AG10803 (cell line): ENCODE measurements around the gene FARP2.
"Not testable (repeated sequence)": the region's sequence is repeated elsewhere in the genome, so short reads cannot be mapped to it uniquely, and the experiment has no call there.

Experiments used
- DNase-seq: peaks from one replicate; pipeline ENCODE4 v3.0.0; 2010; ENCODE audit warnings: low read depth
- H3K4me3 ChIP-seq: 2 replicates; pipeline ENCODE4 v1.5.1; 2011; ENCODE audit warnings: mild to moderate bottlenecking, low read length, control low read depth
- CTCF ChIP-seq: conservative IDR thresholded peaks from 2 replicates; pipeline ENCODE4 v1.5.1; 2011; ENCODE audit warnings: mild to moderate bottlenecking, low read length, control low read depth, inconsistent platforms

The FARP2 gene

GRCh38 chr2:241379481-241380480 lies 23.7 kb downstream of the FARP2 start:
- H3K4me3 ChIP-seq, result peak overlapping the region; percentile 40
- TF ChIP-seq CTCF, result no peak
- peak; percentile 86 for DNase-seq

GRCh38 chr2:241381872-241382271 lies 25.8 kb downstream of the FARP2 start:
- DNase-seq, result no peak
- no peak overlapping the region for H3K4me3 ChIP-seq
- TF ChIP-seq CTCF, result no peak

- DNase-seq, H3K4me3 ChIP-seq: not testable (repeated sequence)
Observed at GRCh38 chr2:241385450-241385849, 29.4 kb downstream of the FARP2 start.

- no peak overlapping the region for H3K4me3 ChIP-seq
- no peak for DNase-seq
Observed at GRCh38 chr2:241386519-241386918, 30.4 kb downstream of the FARP2 start.

GRCh38 chr2:241389697-241390096 lies 33.6 kb downstream of the FARP2 start:
- DNase-seq, result no peak
- no peak overlapping the region for H3K4me3 ChIP-seq
- TF ChIP-seq CTCF, result no peak

More at GRCh38 chr2:241386519-241386918, 30.4 kb downstream of the FARP2 start:
- no peak for TF ChIP-seq CTCF

GRCh38 chr2:241390301-241391206 lies 34.5 kb downstream of the FARP2 start:
- no peak overlapping the region for H3K4me3 ChIP-seq
- no peak for DNase-seq
- TF ChIP-seq CTCF, result no peak

GRCh38 chr2:241391892-241392665 lies 36.0 kb downstream of the FARP2 start:
- peak; percentile 78 for TF ChIP-seq CTCF
- peak; percentile 74 for DNase-seq

GRCh38 chr2:241392753-241393152 lies 36.7 kb downstream of the FARP2 start:
- not testable (repeated sequence) for DNase-seq

More at GRCh38 chr2:241391892-241392665, 36.0 kb downstream of the FARP2 start:
- H3K4me3 ChIP-seq, result no peak overlapping the region

More at GRCh38 chr2:241392753-241393152, 36.7 kb downstream of the FARP2 start:
- H3K4me3 ChIP-seq, result not testable (repeated sequence)
